GM12872 (cell line): Measurements from ENCODE around the gene NEDD4L.

Experiments
- CTCF ChIP-seq: IDR thresholded peaks from 3 replicates; pipeline ENCODE4 v1.5.1; 2011; ENCODE audit warnings: low read depth, mild to moderate bottlenecking, low read length, moderate library complexity; ENCODE audit not compliant: insufficient read depth

Gene NEDD4L

DNA sequence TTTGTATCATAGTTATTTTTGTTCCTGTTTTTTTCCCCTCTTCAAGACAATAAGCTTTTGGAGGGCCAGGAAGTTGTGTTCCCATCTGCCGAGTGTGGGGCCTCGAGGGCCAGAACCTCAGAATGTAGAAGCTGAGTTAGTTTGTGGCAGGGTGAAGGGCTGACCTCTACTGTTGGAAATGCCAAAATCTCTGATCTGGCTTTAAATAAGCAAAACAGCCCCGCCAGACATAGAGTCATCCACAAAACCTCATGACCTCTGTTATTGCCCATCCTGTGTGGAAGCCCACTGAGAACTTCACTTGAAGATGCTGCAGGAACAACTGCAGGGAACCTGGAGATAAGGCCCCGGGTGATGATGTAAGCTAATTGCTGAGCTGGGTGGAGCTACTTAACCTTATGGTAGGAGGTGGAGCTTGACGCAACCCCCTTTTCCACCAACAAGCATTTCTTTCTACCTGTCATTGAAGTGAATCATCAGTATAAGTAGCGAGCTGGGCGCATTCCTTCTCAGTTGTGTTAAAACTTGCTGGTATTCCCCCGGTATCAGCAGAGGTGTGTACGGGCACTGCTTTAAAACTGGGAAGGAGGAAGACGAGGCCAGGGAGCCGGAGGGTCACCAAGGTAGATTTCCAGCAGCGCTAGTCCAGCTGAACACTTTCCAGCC lies 177.2 kb downstream of the NEDD4L start:
- TF ChIP-seq CTCF = no peak

GRCh38 chr18:58222432-58223125 lies 178.6 kb downstream of the NEDD4L start:
- TF ChIP-seq CTCF = no peak

DNA sequence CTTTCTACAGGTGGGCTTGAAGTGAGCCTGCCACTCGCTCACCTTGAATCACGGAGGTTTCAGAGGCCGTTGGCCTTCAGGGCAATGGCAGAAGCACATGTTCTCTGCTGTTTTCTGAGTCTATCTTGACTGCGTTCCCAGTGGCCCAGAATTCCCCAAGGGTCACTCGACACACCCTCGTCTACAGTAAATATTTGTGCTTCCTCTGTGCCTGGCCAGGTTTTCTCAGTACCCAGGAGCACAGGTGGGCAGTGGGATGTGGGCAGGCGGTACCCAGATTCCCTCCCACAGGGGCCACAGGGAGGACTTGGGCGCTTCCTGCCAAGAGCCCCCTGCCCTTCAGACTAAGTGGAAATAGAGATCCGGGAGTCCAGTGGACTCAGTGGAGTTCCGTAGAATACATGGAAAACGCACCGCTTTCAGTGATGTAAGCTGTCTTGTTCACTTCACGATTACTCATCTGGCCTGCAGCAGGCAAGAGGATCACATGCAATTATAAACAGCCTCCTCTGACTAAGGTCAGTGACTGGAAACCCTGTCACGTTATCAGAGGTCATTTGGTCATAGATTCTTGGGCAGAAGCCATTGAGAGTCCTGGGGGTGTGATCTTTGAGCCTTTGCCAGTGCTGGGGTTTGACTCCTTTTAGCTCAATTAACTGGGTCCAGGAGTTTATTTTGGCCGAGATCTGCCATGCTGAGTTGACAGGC lies 179.8 kb downstream of the NEDD4L start:
- no peak for TF ChIP-seq CTCF

DNA sequence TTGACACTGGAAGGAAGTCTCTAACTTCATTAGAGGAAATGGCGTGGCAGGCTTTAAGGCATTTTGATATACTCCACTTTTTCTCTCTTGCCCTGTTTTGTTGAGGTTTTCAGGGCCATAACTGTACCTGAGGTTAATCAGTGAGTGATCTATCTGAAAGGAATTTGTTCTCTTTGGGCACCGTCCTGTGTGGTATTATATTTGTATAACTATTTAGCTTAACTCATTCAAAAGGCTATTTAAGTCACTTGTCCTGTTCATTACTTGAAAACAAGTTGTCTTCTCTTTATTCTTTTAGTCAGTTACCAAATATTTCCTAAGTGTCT lies 180.4 kb downstream of the NEDD4L start:
- no peak for TF ChIP-seq CTCF

DNA sequence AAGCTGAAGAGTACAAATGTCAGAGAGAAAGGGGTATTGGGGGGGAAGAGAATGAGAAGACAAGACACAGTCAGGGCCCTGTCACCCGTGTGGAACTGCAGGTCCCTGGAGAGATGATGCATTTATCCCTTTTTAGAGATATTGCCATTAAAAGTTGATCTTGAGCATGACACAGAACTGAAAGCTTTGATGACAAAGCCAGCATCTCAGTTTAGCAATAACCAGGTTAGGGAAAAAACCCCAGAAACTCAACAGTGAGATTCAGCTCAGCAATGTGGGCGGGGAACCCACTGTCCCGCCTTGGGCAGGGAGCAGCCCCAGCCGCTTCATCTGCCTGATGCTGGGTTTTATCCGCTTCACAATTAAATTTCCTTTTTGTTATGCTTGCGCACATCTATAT lies 181.1 kb downstream of the NEDD4L start:
- TF ChIP-seq CTCF = no peak

GRCh38 chr18:58226429-58226828 lies 182.4 kb downstream of the NEDD4L start:
- TF ChIP-seq CTCF = no peak

- no peak for TF ChIP-seq CTCF
Observed at GRCh38 chr18:58227361-58227930, 183.4 kb downstream of the NEDD4L start.
